Measurements from ENCODE around the gene SETD2.

SETD2 gene

DNA sequence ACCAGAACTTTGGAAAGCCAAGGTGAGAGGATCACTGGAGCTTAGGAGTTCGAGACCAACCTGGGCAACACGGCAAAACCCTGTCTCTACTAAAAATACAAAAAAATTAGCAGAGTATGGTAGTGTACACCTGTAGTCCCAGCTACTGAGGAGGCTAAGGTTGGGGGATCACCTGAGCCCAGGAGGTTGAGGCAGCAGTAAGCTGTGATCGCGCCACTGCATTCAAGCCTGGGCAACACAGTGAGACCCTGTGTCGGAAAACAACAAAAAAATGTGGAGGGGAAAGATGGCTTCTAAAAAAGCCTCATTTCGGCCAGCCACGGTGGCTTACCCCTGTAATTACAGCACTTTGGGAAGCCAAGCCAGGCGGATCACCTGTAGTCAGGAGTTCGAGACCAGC lies 54.5 kb downstream of the SETD2 start:
- TF ChIP-seq, protein P1, sequence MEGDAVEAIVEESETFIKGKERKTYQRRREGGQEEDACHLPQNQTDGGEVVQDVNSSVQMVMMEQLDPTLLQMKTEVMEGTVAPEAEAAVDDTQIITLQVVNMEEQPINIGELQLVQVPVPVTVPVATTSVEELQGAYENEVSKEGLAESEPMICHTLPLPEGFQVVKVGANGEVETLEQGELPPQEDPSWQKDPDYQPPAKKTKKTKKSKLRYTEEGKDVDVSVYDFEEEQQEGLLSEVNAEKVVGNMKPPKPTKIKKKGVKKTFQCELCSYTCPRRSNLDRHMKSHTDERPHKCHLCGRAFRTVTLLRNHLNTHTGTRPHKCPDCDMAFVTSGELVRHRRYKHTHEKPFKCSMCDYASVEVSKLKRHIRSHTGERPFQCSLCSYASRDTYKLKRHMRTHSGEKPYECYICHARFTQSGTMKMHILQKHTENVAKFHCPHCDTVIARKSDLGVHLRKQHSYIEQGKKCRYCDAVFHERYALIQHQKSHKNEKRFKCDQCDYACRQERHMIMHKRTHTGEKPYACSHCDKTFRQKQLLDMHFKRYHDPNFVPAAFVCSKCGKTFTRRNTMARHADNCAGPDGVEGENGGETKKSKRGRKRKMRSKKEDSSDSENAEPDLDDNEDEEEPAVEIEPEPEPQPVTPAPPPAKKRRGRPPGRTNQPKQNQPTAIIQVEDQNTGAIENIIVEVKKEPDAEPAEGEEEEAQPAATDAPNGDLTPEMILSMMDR (IDR thresholded peaks at IDR 0.05; ENCODE audit: insufficient read depth, missing control alignments): no peak
- no peak for DNase-seq (ENCODE audit: insufficient read length, low spot score)
- no peak for FAIRE-seq

DNA sequence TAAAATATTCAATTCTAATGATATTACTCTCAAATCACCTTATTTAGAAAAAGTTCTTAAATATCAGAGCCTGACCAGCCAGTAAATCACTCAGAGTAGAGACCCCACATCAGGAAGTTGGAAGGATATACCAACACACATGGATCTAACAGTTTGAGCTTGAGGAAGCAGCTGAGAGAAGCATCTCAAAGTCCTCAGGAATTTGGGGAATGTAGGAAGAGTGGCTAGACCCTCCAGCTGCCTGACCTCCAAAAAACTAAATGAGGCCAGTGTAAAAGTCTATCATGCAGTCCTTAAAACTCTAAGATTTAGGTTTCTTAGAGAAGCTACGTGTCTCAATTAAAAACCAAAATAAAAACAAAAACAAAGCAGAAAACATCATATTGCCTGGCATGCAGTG lies 55.4 kb downstream of the SETD2 start:
- TF ChIP-seq, protein P1 (IDR thresholded peaks at IDR 0.05; ENCODE audit: insufficient read depth, missing control alignments): no peak
- FAIRE-seq (no peak), DNase-seq (ENCODE audit: insufficient read length, low spot score) (no peak)

DNA sequence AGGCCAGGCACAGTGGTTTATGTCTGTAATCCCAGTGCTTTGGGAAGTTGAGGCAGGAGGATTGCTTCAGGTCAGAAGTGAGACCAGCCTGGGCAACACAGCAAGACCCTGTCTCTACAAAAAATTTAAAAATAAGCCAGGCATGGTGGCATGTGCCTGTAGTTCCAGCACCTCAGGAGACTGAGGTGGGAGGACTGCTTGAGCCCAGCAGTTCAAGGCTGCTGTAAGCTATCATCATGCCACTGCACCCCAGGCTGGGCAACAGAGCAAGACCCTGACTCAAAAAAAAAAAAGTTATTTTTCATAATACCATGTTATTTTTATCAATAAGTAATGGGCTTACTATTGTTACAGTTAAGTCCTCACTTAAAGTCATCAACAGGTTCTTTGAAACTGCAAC lies 59.7 kb downstream of the SETD2 start:
- FAIRE-seq: no peak
- TF ChIP-seq, protein P1 (IDR thresholded peaks at IDR 0.05; ENCODE audit: insufficient read depth, missing control alignments): no peak
- DNase-seq (ENCODE audit: insufficient read length, low spot score): no peak

DNA sequence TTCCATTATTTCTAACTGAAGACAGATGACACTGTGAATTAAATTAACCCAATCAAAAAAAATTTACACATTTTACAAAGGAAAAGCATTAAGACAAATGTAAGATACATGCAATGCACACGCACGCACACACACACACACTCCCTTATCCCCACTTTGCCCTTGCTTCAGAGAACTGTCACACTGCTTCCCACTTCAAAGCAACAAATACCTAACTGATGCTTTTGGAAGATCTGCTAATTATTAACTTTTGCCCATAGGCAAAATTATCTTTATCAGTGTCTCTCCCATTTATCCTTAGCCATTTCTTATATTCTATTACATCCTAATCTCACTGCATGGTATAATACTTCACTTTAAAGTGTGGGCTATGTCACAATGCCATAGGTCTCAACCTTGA lies 60.3 kb downstream of the SETD2 start:
- TF ChIP-seq, protein P1 (IDR thresholded peaks at IDR 0.05; ENCODE audit: insufficient read depth, missing control alignments): no peak
- no peak for FAIRE-seq
- DNase-seq (ENCODE audit: insufficient read length, low spot score): no peak

DNA sequence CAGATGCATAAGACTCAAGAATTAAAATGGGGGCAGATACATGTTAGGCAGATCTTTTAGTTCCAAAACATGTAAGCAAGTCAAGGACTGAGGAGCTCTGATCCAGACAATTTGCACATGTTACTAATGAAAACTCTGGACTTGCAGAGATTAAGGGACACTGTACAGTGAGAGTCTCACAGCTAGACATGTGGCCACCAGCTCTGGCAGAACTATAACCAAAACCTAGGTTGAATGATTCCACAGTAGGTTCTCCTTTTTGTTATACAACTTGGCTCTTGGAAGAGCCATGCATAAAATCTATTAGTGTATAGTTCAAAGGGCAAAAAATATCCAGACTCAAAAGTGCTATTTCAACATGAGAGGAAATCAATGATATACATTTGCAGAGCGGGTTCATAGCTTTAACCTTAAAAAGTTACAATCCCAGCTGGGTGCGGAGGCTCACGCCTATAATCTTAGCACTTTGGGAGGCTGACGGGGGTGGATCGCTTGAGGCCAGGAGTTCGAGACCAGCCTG lies 61.8 kb downstream of the SETD2 start:
- DNase-seq (ENCODE audit: insufficient read length, low spot score) (no peak), FAIRE-seq (no peak)
- TF ChIP-seq, protein P1 (IDR thresholded peaks at IDR 0.05; ENCODE audit: insufficient read depth, missing control alignments): no peak

DNA sequence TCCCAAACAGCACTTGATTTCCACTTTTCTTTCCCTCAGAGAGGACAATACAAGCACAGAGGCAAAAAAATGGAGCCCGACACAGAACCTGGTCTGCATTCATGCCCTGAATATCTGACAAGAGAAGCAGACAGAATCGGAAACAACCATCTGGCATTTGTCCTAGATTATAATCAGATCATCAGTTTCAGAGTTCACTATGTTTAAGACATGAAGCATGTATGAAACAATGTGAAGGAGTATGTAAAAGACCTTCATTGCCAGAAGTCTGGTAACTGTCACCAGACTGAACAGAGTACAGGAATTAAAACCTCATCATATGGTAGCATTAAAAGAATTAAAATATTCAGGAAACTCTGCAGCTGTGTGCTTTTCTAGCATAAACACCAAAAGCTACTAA lies 65.0 kb downstream of the SETD2 start:
- no peak for FAIRE-seq
- TF ChIP-seq, protein P1 (IDR thresholded peaks at IDR 0.05; ENCODE audit: insufficient read depth, missing control alignments): no peak
- no peak for DNase-seq (ENCODE audit: insufficient read length, low spot score)

DNA sequence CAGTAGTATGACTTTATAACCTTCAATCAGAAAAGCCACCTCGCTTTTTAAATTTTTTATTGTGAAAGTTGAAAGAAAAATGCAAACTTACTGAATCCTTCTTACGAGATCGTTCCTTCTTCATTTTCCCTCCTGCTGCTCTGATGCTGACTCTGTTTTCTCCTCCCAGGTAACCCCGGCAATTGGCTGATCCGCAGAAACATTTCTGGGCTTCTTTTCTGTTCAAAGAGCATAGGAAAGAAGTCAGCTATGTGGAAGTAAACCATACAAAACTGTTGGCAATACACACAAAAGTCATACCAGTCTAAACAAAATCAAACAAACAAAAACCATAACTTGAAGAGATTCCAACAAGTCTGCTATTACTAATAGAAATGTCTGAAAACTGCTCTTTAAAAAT lies 66.0 kb downstream of the SETD2 start:
- DNase-seq (ENCODE audit: insufficient read length, low spot score) (no peak), FAIRE-seq (no peak)
- TF ChIP-seq, protein P1 (IDR thresholded peaks at IDR 0.05; ENCODE audit: insufficient read depth, missing control alignments): no peak

All from D721Med (cell line).